ENCODE measurements around the gene PCSK4. TPM values are rescaled to one million over a fixed set of nuclear protein-coding genes. Genes with fewer than 3 reads are reported as not detected.
A peak's percentile ranks its signal among the peaks of the same experiment; 100 is the strongest.

Gene PCSK4
- total RNA-seq, 1 experiment from 2014 or later: 9.1 TPM

- DNase-seq: no peak
- TF ChIP-seq CTCF (conservative IDR thresholded peaks at IDR 0.05): no peak
- Histone ChIP-seq H2BK12ac (ENCODE audit: insufficient read length, low read depth, low read length) (no peak overlapping the region), H3K4me1 (ENCODE audit: insufficient read depth, low read length) (no peaks in the 10 kb centered on the region), H3K27me3 (ENCODE audit: insufficient read depth, low read length) (peaks cover 3% of the 10 kb centered on the region; the same call in 1 of the 2 replicates), H2AFZ (ENCODE audit: low read length) (no peak overlapping the region), H4K20me1 (ENCODE audit: control insufficient read depth, insufficient read depth, insufficient read length) (no peaks in the 10 kb centered on the region), H2BK20ac (ENCODE audit: low read depth, low read length, poor library complexity, severe bottlenecking) (no peak overlapping the region), H3K9ac (ENCODE audit: extremely low read depth, insufficient read length, low read length) (no peak overlapping the region), H4K5ac (ENCODE audit: insufficient read length, low read depth, low read length) (no peak overlapping the region), H3K14ac (ENCODE audit: insufficient read depth, low read length) (no peak overlapping the region), H2AK5ac (ENCODE audit: insufficient read length, low read length) (no peak overlapping the region), H3K79me2 (ENCODE audit: insufficient read depth, low read length) (no peaks in the 10 kb centered on the region), H3K23ac (ENCODE audit: insufficient read length, low read depth, low read length) (no peak overlapping the region), H2BK5ac (ENCODE audit: insufficient read length, low read length) (no peak overlapping the region), H3K4me2 (ENCODE audit: insufficient read depth, insufficient read length, low read length) (no peak overlapping the region), H4K8ac (replicated peaks; ENCODE audit: insufficient read length, low read depth, low read length) (no peak overlapping the region), H3K18ac (ENCODE audit: insufficient read length, low read depth, low read length) (no peak overlapping the region), H3K9me3 (ENCODE audit: control insufficient read depth, low read depth, low read length) (no peaks in the 10 kb centered on the region), H4K91ac (ENCODE audit: insufficient read length, low read depth, low read length) (no peak overlapping the region), H3K23me2 (ENCODE audit: insufficient read length, low read depth, low read length, poor library complexity, severe bottlenecking) (no peaks in the 10 kb centered on the region), H3K4ac (ENCODE audit: low read depth, low read length) (no peak overlapping the region), H2BK120ac (ENCODE audit: low read depth, low read length, poor library complexity, severe bottlenecking) (no peak overlapping the region), H3K27ac (ENCODE audit: insufficient read length, low read depth, low read length) (no peak overlapping the region), H3T11ph (ENCODE audit: low read length) (no peak overlapping the region), H3K56ac (ENCODE audit: insufficient read length, low read depth, low read length) (no peak overlapping the region), H3K79me1 (ENCODE audit: insufficient read depth, low read depth, low read length, poor library complexity, severe bottlenecking) (no peaks in the 10 kb centered on the region), H2BK15ac (ENCODE audit: low read depth, low read length) (no peak overlapping the region)
- peak overlapping the region in 1 of 2 experiments; percentile 16; a peak in 1 of 5 replicates for H3K4me3 Mint-ChIP-seq
- no peak overlapping the region for H3K27ac Mint-ChIP-seq
- WGBS (ENCODE audit: extremely low coverage, insufficient read length, low lambda C conversion rate): no CpG with 5 or more reads among the region's 9 CpGs
- H3K27me3 Mint-ChIP-seq (ENCODE audit: low read depth): peaks cover 67% of the 10 kb centered on the region
- peaks cover 4 to 6% of the 10 kb centered on the region in 2 experiments for H3K4me1 Mint-ChIP-seq
- peaks cover 0 to 13% (median 5%) of the 10 kb centered on the region in 3 experiments; a peak in 2 of 7 replicates for H3K36me3 Mint-ChIP-seq (ENCODE audit: insufficient read depth in 1 of 3, low read depth in 3 of 3)
- no peaks in the 10 kb centered on the region for H3K9me3 Mint-ChIP-seq
Observed at GRCh38 chr19:1459479-1459878, 30.7 kb downstream of the PCSK4 start.
